ENCODE data around the gene DPYSL4. TPM values are rescaled to one million over a fixed set of nuclear protein-coding genes. Genes with fewer than 3 reads are reported as not detected.

DPYSL4 gene
- total RNA-seq: 19.9 to 37.6 TPM (median 35.2 TPM) in 3 replicates
- long read RNA-seq, transcript DPYSL4-201 (14 exons, 2,729 nt): major isoform, 18 of 31 reads
- long read RNA-seq, partial matches to known transcripts: 7 of 31 reads
- long read RNA-seq, other reads (novel, unspliced or antisense): 4 of 31 reads

DNA sequence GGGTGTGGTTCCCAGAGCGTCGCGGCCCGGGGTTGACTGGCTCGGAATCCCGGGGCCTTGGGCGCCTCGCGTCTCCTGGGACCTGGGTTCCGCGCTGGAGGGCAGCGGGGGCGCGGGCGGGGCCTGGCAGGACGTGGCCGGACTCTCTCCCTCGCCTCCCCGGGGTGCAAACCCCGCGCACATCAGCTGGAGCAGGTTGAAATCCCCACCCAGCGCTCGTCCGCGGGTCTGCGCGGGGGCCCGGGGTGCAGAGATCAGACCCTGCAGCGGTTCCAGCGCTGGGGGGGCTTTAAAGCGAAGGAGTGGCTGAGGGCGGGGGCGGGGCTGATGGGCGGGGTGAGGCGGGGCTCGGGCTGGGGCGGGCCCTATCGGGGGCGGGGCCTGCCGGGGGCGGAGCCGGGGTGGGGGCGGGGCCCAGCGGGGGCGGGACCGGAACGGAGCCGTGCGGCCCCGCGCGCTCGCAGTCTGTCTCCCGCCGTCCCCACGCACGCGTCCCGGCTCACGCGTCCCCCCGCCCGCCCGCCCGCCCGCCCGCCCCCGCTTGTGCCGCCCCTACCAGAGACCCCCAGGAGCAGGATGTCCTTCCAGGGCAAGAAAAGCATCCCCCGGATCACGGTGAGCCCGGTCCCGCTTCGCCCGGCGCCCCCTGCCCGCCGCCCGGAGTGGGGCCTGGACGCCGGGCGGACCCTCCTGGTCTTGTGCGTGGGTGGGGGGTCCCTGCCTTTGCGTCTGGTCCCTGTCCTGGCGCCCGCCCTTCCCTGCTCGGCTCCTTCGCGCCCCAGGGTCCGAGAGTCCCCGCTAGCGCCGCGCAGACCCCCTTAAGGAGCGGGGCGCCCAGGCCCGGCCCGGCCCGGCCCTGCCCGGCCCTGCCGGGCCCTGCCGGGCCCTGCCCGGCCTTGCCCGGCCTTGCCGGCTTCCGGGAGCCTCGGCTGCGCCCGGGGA lies at the start of gene DPYSL4:
Gene DPYSL4 (plus strand): TSS at position 461 of the 942 bp plus-strand sequence. CDS start 116 bp downstream, at position 577.
- H3K9me3 Mint-ChIP-seq (ENCODE audit: low read depth): no peaks in the 10 kb centered on the region
- peaks cover 20% of the 10 kb centered on the region for H3K27me3 Mint-ChIP-seq (ENCODE audit: low read depth)
- H3K27ac Mint-ChIP-seq (ENCODE audit: unreplicated experiment): no peak within 1 kb of the TSS
- H3K36me3 Mint-ChIP-seq (ENCODE audit: low read depth): peaks cover 5% of the 10 kb centered on the region
- H3K4me1 Mint-ChIP-seq (ENCODE audit: low read depth): peaks cover 14% of the 10 kb centered on the region
- TF ChIP-seq, protein P1, sequence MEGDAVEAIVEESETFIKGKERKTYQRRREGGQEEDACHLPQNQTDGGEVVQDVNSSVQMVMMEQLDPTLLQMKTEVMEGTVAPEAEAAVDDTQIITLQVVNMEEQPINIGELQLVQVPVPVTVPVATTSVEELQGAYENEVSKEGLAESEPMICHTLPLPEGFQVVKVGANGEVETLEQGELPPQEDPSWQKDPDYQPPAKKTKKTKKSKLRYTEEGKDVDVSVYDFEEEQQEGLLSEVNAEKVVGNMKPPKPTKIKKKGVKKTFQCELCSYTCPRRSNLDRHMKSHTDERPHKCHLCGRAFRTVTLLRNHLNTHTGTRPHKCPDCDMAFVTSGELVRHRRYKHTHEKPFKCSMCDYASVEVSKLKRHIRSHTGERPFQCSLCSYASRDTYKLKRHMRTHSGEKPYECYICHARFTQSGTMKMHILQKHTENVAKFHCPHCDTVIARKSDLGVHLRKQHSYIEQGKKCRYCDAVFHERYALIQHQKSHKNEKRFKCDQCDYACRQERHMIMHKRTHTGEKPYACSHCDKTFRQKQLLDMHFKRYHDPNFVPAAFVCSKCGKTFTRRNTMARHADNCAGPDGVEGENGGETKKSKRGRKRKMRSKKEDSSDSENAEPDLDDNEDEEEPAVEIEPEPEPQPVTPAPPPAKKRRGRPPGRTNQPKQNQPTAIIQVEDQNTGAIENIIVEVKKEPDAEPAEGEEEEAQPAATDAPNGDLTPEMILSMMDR (IDR thresholded peaks at IDR 0.05): peak; percentile 40
- no peak for DNase-seq (ENCODE audit: low spot score)
- H3K4me3 Mint-ChIP-seq (ENCODE audit: unreplicated experiment): peak within 1 kb of the TSS; percentile 65

DNA sequence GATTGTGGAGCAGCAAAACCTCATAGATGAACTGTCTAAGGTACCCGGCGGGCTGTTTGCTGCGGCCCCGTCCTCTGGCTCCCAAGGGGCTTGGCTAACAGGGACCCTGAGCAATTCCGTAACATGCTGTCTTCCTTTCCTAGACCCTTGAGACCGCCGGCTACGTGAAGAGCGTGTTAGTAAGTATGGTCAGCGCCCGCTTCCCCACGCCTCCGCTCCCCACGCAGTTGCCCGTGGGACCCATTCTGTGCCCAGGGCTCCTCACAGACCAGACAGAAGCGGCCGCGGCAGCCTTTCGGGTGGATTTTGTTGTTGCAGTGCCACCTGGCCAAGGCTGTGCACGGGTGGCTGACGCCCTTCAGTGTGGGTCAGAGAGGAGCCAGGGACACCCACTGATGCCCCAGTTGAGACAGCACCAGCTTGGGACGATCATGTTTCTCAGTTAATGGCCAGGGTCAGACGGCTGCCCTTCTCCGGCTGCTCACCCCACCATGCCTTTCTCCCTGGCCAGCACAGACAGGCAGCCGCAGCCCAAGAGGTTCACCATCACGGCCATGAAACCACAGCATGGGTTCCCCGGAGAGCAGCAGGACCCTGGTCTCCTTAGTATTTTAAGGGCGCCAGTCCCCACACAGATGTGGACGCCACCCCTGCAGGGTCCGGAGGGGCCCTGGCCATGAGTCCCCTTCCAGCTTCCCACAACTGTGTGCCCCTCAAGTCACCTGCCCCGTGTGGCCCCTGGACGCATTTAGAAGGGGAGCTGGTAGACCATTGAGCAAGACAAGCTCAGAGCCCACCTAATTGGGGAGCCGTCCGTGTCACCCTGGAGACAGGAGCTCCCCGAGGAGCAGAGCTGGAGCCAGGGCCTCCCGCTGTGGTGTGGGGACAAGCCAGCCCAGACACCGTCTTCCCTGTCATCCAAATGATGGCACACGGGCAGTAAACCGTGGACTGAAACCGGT lies 49.4 kb upstream of the DPYSL4 start:
- no peaks in the 10 kb centered on the region for H3K27me3 Mint-ChIP-seq (ENCODE audit: low read depth)
- no peaks in the 10 kb centered on the region for H3K4me1 Mint-ChIP-seq (ENCODE audit: low read depth)
- no peak overlapping the region for H3K4me3 Mint-ChIP-seq (ENCODE audit: unreplicated experiment)
- DNase-seq (ENCODE audit: low spot score): peak; percentile 81
- TF ChIP-seq, protein P1 (IDR thresholded peaks at IDR 0.05): no peak
- no peaks in the 10 kb centered on the region for H3K36me3 Mint-ChIP-seq (ENCODE audit: low read depth)
- no peak overlapping the region for H3K27ac Mint-ChIP-seq (ENCODE audit: unreplicated experiment)
- no peaks in the 10 kb centered on the region for H3K9me3 Mint-ChIP-seq (ENCODE audit: low read depth)

DNA sequence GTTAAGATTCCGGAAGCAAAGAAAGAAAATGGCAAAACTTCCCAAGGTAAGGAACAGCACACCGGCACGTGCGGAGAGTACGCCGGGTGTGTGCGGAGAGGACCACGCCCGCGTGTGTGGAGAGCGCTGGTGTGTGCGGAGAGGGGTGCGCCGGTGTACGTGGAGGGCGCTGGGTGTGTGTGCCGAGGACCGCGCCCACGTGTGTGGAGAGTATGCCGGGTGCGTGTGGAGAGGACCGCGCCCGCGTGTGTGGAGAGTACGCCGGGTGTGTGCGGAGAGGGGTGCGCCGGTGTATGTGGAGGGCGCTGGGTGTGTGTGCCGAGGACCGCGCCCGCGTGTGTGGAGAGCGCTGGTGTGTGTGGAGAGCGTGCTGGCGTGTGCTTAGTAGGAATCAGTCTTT lies 48.6 kb upstream of the DPYSL4 start:
- Mint-ChIP-seq H3K4me3 (ENCODE audit: unreplicated experiment) (no peak overlapping the region), H3K27me3 (ENCODE audit: low read depth) (no peaks in the 10 kb centered on the region), H3K27ac (ENCODE audit: unreplicated experiment) (no peak overlapping the region), H3K9me3 (ENCODE audit: low read depth) (no peaks in the 10 kb centered on the region), H3K36me3 (ENCODE audit: low read depth) (no peaks in the 10 kb centered on the region), H3K4me1 (ENCODE audit: low read depth) (no peaks in the 10 kb centered on the region)
- DNase-seq (ENCODE audit: low spot score): peak; percentile 78
- TF ChIP-seq, protein P1 (IDR thresholded peaks at IDR 0.05): no peak

DNA sequence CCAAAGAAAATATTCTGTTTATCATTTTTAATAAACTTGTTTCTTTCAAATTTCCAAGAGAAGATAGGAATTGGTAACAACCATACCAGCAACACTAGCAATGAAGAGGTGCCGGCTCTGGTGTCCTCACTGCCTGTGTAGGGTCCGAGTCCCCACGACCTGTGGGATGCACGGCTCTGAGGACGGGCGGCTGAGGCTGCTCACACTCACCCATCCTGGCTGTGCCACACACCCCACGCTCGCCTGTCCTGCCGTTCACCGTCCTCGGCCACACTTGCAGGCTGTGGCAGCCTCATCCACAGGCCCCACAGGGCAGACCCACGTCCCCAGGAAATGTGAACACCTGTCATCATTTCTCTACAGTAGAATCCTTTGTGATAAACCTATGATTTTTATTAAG lies 48.2 kb upstream of the DPYSL4 start:
- Mint-ChIP-seq H3K36me3 (ENCODE audit: low read depth) (no peaks in the 10 kb centered on the region), H3K4me1 (ENCODE audit: low read depth) (no peaks in the 10 kb centered on the region), H3K4me3 (ENCODE audit: unreplicated experiment) (no peak overlapping the region), H3K9me3 (ENCODE audit: low read depth) (no peaks in the 10 kb centered on the region), H3K27me3 (ENCODE audit: low read depth) (no peaks in the 10 kb centered on the region), H3K27ac (ENCODE audit: unreplicated experiment) (no peak overlapping the region)
- TF ChIP-seq, protein P1 (IDR thresholded peaks at IDR 0.05): no peak
- peak; percentile 81 for DNase-seq (ENCODE audit: low spot score)

DNA sequence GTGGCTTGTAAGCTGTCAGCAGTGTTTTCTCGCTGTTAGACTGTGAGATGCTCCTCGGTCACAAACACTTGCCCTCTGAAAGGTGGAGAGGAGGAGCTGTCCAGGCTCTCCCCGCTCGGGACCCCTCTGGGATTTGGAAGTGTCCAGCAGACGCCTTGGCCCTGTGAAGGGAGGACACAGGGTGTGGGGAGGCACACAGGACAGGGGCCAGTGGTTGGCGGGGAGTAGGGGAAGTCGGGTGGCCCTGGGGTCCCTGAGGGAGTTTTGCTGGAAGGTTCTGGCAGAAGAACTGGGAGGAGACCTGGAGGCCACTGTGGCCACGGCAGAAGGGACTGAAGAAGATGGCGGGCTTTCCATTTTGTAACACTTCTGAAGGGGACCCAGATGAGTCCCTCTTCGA lies 47.2 kb upstream of the DPYSL4 start:
- TF ChIP-seq, protein P1 (IDR thresholded peaks at IDR 0.05): no peak
- H3K4me3 Mint-ChIP-seq (ENCODE audit: unreplicated experiment): no peak overlapping the region
- H3K4me1 Mint-ChIP-seq (ENCODE audit: low read depth): no peaks in the 10 kb centered on the region
- H3K36me3 Mint-ChIP-seq (ENCODE audit: low read depth): no peaks in the 10 kb centered on the region
- no peaks in the 10 kb centered on the region for H3K9me3 Mint-ChIP-seq (ENCODE audit: low read depth)
- H3K27me3 Mint-ChIP-seq (ENCODE audit: low read depth): no peaks in the 10 kb centered on the region
- peak; percentile 89 for DNase-seq (ENCODE audit: low spot score)
- no peak overlapping the region for H3K27ac Mint-ChIP-seq (ENCODE audit: unreplicated experiment)
